Activated naive CD4-positive, alpha-beta T cell (primary cell): ENCODE data around the gene SFMBT2.

Experiments used
- DNase-seq, 4 experiments: peaks; one replicate each; lab custom pipeline; 2025; lab: John Stamatoyannopoulos, UW

SFMBT2 gene

GRCh38 chr10:7425691-7426090 is 14.9 kb upstream of the SFMBT2 start:
- no peak for DNase-seq

DNA sequence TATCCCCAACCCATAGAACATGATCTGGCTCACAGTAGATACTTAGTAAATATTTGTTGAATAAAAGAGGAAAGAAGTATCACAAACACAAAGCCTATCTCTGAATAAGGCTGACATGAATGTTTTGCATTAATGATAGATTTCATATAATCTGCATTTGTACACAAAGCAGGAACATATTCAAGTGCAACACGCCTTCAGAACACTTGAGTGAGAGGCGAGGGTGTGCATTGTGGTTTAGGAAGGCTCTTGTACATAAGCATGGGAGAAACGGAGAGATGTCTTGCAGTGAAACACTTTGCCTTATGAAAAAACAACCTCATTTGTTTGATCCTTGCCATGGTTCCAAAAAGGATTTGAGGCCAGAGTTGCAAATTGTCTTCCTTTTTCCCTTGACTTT is 14.1 kb upstream of the SFMBT2 start:
- no peak for DNase-seq

- DNase-seq = peak in 1 of 4 experiments; percentile 5
Observed at GRCh38 chr10:7424315-7424714, 13.5 kb upstream of the SFMBT2 start.

DNA sequence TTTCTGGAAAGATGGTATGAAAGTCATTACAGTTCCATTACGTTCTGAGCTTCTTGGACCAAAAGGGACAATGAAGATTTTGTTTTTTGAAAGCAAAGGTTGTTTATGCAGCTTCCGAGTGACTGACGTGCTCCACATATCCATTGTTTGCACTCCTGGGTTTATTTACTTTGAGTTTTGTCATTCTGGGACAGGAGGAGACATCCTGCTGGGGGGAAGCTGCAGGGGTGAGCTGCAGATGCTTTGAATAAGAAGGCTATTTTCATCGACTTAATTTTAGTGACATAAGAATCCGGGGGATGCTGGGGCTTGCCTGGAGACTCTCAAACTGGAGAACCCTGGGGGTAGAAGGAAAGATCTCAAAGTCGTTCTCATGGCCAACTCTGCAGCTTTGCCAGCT is 12.7 kb upstream of the SFMBT2 start:
- no peak for DNase-seq

DNA sequence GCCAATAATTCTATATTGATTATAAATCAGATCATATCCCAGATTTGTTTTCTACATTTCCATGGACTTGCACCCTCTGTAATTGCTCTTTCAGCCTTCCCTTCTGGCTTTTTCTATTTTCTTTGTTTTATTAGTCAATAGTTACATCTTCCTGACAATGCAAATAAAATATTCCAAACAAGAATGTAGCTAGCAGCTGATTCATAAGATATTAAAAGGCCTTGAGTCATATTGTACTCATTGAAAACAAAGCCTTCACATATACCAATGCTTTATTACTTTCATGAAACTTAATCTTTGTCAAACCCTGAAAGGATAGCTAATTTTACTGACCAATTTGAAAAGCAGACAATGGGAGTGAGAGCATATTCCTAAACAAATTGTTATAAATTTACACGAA is 10.7 kb upstream of the SFMBT2 start:
- DNase-seq = no peak

GRCh38 chr10:7419998-7420397 is 9.2 kb upstream of the SFMBT2 start:
- DNase-seq = no peak

DNA sequence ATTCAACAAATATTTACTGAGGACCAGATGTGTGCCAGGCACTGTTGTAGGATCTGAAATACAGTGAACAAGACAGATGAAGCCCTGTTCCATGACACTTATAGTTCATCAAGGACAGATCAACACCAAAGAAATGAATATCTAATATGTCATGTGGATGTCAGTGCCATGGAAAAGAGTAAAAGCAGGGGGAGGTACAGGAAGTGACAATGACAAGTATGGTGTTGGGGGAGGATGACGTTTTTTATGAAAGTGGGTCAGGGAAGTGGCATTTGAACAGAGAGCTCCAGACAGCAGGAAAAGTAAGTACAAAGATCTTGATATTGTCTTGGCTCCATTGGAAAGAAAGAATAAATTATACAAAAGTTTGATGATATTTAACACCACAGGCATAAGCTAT is 7.0 kb upstream of the SFMBT2 start:
- no peak for DNase-seq

DNA sequence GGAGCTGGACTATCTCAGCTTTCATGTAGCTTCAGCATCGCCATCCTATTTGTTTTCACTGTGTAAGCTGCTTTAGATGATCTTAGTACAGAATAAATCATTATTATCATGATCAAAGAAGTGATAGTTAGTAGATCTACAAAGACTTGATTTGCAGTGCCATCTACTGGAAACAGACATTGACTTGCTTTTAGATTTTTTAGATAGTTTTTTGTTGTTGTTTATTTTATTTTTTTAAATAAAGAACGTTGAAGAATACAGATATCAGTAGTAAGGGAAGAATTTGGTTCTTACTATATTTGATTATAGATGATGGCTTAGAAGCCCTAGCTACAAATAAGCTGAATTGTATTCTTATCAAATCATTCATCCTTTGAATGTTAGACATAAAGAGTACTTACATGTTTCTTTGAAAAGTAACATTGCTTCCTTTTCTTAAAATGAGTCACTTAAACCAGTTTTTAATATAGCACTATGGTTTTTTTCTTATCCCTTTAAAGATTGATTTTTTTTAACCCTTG is 6.3 kb upstream of the SFMBT2 start:
- DNase-seq = no peak

GRCh38 chr10:7414766-7415165 is 3.9 kb upstream of the SFMBT2 start:
- no peak for DNase-seq

DNA sequence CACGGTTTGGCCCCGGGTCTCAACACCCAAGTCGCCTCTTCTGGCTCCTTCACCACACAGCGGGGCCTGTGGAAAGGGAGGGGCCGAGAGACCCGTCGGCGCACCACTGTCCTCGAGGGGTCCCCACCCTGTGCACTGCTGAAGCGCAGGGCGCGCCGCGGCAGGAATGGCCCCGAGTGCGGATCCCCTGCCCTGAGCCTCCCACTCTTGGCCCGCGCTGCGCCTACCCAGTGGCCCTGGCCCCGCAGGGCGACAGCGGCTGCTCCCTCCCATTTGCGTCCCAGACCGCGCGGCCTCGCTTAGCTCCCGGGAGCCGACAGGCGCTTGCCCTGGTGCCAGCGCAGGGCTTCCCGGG is 2.1 kb upstream of the SFMBT2 start:
- DNase-seq = no peak

DNA sequence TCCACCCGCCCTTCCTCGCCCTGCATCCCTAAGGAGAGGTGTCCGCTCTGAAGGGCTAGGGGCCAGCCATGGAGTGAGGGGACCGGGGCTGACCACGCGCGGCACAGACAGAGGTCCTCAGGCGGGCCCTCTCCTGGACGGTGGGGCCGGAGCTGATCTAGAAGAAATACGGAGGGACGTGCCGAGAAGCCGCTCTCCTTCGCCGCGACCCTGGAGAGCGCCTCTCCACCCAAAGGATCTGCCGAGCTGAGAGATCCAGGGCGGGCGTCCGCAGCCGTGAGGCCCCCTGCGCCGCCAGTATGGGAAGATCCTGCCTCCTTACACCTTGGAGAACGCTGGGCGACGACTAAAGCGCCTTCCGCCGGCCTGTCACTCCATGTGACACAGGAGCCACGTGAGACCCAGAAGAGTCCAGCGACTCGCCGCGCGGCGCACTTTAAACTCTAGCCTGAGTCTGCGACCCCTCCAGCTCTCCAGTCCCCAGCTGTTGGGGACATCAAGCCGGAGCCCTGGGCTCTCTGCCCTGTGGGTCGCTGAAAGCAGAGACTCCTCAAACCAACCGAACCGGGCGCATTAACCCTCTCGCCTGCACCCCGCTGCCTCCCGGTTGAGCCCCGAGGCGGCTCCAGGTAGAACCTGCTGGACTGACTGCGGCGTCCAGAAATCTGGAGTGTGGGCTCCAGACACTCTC is 1.5 kb upstream of the SFMBT2 start:
- DNase-seq = peak in 2 of 4 experiments; percentile 13 to 28

- peak in 2 of 4 experiments; percentile 21 to 32 for DNase-seq
Observed at GRCh38 chr10:7411671-7412128, 866 bp upstream of the SFMBT2 start.

- DNase-seq = peak in 2 of 4 experiments; percentile 11 to 15
Observed at GRCh38 chr10:7410301-7410861, 453 bp downstream of the SFMBT2 start.

DNA sequence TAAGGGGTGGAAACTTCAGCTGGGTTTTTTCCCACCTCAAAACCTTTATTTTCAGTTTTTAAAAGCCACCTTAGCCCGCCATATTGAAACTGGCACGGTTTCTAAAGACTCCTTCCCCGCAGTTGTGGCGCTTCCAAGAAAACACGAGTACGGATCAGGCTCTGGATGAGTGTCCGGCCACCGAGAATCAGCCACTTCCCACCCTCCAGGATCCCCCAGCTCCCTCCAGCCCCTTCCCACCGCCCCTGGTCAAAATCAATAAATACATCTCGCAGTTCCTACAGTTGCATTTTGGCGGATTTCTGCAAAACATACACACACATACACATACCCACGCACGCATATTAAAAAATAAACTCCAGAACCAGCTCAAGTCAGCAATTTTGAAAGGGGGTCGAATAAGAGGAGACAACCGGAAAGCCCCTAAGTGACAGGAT is 1.1 kb downstream of the SFMBT2 start:
- peak in 1 of 4 experiments; percentile 6 for DNase-seq

DNA sequence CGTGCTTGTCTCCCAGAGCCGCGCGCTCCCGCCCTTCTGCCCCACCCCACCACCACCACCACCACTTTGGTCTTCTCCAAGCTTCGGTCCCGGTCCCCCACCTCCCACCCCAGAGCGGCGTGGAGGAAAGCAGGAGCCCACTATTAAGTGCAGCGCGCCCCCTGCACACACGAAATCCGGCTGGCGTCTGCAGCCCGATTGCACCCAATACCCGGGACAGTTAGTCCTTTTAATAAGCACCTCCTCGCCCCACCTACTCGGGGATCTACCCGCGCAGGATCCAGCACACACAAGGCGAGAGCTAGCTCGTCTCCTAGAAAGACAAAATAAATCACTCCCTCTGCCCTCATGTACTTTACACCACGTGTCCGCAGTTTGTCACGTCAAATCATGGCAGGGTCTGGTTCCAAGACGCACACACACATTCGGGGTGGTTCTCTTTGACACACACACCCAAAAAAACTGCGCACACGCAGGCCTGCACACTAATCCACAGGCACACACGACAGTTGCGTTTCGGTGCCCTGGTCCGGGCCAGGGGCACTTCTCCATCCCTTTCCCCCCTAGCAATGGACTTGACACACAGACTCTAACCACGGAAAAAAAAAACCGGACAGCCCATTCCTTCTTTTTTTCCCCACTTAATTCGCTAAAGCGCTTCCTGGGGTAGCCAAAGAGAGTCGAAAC is 1.6 kb downstream of the SFMBT2 start:
- DNase-seq = peak; percentile 16 to 45 (median 28)

DNA sequence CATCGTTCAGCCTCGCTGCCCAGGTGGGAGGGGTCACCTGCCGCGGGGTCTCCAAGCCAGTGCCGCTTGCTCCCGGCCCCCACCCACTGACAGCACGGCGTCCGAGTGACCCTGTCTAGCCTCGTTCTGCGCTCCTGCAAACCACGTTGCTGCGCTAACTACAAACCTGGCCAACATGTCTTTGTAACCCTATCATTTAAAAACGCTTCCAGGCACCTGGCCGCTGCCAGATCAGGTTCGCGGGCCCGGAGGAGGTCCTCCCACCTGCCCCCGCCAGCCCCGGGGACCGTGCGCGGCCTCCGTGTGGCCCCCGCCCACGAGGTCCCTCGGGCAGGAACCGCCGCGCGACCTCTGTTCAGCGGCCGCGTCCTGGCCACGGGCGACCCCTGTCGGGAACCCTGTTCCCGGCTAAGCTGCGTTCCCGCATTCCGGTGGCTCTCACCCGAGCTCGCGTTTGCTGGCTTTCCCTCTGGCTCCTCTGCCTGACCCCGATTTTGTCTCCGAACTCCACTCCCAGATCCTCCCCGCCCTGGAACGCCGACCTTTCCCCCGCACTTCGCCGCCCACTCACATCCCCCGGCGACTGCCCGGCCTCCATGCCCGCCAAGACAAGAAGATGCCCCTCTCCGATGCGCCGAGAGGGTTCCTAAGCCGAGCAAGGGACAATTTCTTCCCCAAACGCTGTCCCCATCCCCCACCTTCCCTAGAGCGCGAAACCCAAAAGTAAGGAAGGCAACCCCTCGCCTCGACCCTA is 2.4 kb downstream of the SFMBT2 start:
- peak; percentile 16 to 55 (median 29) for DNase-seq

DNA sequence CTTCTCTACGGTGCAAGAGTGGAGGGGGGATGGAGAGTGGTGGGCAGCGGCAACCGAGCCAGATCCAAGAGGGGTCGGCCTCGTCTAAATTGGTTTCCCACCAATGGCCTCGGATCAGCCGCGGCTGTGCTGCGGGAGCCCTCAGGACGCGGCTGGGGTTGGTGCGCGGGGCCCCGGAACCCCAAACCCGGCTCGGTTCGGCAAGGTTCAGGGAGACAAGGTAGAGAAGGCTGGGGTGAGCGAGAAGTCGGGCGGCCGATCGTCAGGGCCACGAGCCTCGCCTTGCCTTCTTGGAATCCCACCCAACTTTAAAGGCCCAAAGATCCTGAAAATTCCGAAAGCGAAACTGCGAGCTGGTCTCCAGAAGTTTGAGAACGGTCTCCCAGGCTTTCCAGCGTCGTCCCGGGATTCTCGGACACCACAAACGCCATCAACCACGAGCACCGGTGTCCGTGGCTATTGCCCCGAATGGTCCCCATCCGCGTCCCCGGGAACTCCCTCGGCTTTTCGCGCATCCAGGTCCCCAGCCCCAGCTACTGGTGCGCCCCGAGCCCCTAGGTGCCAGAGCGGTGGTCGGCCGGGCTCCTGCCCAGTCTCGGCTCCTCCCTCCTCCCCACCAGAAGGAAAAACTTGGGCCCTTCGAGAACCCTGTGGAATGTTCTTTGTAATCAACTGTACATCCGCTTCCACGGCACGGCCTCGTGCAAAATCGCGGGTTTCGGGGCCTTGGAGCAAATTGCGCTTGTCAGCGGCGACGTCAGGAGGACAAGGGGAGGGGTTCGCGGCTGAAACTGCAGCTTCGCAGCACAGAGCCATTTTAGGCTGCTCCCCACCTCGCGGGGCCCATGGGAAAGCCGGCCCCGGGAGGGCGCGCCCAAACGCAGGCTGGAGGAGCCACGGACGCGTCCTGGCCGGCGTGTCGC is 3.2 kb downstream of the SFMBT2 start:
- peak; percentile 19 to 58 (median 31) for DNase-seq

GRCh38 chr10:7406712-7407333 is 4.0 kb downstream of the SFMBT2 start:
- DNase-seq = no peak

- DNase-seq = no peak
Observed at GRCh38 chr10:7405637-7406036, 5.2 kb downstream of the SFMBT2 start.

GRCh38 chr10:7403620-7404019 is 7.2 kb downstream of the SFMBT2 start:
- DNase-seq = no peak

DNA sequence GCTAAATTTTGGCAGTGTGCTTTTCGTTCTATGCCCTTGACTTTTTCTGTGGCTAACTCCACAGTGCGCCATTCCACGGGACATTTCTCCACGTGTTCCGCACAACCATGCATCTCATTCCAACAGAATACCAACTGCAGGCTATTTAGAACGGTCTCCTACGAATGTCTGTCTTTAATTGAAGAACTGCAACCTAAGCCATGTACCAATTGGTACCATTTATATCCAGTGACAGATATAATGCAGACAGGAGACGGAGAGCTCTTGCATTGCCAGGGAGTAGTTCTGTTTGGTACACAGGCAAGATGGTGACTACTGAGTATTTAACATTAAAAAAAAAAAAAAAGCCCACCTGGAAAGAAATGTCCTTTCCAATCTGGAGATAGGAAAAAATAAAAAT is 9.1 kb downstream of the SFMBT2 start:
- DNase-seq = no peak
